ENCODE data around the gene NEK1.

The NEK1 gene, protein sequence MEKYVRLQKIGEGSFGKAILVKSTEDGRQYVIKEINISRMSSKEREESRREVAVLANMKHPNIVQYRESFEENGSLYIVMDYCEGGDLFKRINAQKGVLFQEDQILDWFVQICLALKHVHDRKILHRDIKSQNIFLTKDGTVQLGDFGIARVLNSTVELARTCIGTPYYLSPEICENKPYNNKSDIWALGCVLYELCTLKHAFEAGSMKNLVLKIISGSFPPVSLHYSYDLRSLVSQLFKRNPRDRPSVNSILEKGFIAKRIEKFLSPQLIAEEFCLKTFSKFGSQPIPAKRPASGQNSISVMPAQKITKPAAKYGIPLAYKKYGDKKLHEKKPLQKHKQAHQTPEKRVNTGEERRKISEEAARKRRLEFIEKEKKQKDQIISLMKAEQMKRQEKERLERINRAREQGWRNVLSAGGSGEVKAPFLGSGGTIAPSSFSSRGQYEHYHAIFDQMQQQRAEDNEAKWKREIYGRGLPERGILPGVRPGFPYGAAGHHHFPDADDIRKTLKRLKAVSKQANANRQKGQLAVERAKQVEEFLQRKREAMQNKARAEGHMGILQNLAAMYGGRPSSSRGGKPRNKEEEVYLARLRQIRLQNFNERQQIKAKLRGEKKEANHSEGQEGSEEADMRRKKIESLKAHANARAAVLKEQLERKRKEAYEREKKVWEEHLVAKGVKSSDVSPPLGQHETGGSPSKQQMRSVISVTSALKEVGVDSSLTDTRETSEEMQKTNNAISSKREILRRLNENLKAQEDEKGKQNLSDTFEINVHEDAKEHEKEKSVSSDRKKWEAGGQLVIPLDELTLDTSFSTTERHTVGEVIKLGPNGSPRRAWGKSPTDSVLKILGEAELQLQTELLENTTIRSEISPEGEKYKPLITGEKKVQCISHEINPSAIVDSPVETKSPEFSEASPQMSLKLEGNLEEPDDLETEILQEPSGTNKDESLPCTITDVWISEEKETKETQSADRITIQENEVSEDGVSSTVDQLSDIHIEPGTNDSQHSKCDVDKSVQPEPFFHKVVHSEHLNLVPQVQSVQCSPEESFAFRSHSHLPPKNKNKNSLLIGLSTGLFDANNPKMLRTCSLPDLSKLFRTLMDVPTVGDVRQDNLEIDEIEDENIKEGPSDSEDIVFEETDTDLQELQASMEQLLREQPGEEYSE (N-terminal part only)

DNA sequence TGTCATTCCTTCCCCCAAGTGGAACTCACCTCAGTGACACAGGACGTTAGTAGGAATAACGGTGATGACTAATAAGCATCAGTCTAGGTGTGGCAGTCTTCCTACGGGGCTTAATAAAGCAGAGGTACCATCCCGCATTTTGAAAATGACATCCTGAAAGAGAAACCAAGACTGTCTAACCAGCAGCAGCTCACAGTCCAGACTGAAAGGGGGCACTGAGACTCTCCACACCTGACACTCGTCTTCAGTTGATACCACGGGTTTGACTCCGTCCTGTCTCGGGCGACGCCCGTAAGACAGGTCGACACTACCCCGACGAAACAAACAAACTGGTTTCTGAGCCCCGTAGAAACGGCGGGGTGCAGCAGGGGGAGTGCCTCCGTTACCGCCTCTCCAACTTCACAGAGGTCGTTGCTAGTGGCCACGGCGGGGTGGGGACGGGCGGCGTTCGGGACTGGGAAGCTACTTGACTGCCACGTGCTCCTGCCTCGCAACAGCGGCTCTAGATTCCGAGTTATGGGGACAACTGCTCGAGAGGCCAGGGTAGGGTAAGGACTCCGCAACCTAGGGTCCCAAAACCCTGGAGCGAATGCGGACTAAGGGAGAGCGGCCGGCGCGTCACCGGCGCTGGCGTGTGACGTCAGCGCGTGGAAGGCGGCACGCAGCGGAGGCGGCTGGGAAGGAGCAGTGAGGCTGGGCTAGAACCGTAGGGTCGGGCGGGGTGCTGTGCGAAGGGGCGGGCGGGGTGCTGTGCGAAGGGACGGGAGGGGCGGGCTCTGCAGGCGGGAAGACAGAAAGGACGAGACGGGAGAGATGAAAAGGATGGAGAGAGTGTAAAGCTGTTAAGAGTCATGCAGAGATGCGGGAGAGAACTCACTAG is at the start of gene NEK1:
Gene NEK1 (minus strand): TSS at position 593 of the 880 bp plus-strand sequence. CDS start 9,953 bp downstream, outside the sequence.
- DNase-seq = peak; percentile 35

DNA sequence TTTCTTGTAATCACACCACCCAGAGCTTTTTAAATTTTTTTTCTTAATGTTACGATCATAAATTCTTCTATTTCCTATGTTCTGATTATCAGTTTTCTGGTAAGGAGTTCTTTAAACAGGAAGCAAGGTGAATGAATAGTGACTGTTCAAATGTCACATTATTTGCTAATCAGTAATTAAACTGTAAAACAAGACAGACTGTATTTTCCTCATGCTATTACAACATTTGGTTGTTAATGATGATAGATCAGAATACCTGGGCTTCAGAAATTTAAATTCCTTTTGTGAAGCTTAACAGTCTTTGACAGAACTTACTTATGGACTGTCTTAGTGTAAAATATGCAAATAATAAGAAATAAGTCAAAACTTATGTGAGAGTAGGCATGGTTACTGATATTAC is 49.4 kb upstream of the NEK1 start:
- DNase-seq = no peak

DNA sequence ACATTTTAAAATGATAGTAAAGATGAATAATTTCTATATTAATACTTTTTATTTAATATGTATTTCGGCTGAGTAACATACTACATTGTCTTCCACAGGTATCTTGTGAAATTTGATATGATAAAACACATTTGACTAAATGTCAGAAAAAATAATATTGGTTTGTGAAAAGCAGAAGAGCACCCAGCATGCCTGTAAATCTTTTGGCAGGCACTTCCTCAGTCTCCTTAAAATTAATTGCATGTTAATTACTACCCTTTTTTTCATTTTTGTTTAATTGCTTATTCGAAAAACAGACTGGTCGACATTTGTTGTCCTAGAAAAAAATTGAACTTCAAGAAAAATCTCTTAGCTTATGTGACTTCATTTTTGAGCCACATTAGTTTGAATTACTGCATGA is 48.5 kb upstream of the NEK1 start:
- DNase-seq = no peak

DNA sequence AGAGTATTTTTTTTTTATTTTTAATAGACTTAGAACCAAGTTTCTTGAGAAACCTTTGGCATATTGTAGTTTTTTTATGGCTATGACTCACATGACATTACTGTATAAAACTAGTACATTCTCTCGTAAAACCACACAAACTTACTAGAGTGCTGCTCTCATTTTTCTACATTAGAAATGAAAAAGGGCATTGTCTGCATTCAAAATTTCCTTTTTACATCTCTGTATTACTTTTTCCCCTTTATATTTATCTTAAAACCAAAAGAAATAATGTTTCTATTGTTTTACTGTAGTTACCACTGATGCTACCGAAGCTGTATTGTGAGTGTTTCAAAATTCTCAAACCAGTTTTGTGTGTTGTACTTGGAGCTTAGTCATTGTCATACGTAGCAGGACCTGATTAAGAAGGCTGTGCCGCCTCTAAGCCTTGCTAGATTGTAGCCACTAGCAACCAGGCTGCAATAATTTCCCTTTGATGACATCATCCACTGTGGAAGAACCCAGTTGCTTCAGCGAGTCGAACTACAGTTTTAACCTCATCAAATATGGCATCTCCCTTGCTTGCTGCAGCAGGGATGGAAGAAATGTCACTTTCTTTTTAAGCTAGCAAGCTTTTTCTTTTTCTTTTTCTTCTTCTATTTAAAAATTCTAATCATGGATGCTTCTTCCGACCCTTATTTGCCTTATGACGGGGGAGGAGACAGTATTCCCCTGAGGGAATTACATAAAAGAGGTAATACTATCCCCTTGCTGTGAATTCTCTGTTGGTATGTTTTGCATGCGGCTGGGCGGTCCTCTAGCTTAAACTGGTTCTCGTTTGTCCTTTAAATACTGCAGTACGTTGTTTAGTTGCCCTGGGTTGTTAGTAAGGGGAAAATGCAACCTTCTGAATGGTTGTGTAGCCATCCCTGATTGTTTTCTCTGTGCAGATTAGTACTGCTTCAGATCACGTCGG is 47.6 kb upstream of the NEK1 start:
- peak; percentile 48 for DNase-seq

DNA sequence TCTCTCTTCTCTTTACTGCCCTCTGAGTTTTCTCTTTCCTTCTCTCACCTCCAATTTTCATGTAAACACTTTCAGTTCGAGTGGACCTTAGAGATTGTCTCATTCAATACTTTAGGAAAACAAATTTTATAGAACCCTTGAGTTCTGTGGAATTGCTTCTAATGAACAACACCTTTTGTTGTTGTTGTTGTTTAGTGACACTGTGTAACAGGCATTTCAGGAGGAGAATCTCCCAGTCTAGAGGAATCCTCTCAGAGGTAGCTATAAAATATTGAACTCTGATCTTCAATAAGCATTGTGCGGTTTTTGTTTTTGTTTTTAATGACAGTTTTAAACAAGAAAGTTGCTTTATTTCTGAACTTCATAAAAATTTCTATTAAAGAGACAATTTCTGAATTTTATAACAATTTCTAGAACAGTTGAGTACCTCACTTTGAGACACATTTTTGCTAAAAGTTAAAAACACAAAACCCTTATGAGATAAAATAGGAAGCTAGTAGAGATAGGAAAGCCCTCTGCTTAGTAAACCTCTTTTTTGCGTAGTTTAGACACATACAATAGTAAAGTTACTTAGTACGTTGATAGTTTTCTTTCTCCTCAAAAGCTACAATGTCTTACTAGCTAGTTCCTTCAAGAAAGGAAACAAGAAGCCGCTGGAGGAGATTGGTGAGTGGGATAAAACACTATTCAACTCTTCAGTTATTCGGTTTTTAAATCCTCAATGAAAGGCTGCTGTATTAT is 46.8 kb upstream of the NEK1 start:
- no peak for DNase-seq

DNA sequence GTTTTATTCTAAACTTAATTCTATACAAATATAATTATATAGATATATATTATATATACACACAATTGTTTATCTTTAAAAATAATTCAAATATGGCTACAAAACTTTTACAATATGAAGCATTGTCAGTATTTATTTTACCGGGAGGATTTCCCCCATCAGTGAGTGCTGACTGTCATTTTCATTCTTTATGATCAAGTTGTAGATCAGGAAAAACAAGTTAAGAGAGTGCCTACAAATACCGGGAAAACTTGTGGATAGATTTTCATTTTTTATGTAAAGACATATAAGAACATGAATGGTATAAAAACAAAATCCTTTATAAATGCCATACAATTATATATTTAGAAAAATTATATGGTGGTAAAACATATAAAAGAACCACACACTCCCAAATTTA is 45.8 kb upstream of the NEK1 start:
- no peak for DNase-seq

DNA sequence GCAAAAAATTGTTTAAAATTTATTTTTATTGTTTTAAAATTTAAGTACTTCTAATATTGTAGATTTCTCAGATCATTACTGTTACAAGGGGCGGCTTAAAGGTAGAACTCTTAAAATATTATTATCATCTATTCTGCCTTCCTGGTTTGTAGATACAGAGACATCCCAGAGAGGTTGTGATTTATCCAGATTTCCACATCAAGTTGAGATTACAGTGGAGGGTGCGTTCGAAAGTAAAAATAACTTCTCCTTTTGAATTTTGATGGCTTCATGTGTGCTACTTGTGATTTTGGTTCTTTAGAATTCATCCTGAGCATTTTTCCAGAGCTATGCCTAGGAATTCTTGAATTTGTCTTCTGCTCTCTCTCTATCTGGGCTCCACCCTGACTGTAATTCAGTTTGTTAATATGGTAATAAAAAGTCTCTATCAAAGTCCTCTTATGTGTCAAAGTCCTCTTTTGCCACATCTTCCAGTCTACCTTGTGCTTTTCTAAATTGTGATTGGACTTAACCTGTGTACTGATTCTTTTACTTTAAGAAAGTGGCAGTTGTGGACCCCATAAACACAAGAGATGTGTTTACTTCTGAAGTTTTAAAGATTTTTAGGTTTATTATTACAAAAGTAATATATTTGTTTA is 45.2 kb upstream of the NEK1 start:
- DNase-seq = no peak

DNA sequence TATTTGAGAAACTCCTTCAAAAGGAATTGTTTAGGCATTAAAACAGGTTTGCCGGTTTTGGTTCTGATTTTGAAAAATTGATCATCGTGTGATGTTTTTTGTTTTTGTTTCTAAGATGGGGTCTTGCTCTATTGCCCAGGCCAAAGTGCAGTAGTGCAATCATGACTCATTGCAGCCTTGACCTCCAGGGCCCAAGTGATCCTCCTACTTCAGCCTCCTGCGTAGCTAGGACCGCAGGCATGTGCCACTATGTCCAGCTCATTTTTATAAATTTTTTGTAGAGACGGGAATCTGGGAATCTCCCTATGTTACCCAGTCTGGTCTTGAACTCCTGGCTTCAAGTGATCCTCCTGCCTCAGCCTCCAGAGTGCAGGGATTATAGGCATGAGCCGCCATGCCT is 43.0 kb upstream of the NEK1 start:
- no peak for DNase-seq

DNA sequence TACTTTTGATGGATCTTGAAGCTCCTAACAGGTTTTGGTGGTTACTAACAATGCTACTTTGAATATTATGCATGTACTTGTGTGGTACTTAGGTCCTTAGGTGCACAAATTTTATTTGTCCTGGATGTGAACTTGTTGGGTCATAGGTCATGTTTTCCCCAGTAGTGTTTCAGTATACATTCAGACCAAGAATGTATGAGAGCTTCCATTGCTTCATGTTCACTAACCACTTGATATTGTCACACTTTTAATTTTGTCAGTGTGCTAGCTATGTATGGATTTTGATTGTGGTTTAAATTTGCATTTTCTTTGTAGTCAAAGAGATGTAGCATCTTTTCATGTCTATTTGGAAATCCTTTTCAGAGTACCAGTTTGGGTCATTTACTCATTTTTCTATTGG is 40.2 kb upstream of the NEK1 start:
- no peak for DNase-seq

DNA sequence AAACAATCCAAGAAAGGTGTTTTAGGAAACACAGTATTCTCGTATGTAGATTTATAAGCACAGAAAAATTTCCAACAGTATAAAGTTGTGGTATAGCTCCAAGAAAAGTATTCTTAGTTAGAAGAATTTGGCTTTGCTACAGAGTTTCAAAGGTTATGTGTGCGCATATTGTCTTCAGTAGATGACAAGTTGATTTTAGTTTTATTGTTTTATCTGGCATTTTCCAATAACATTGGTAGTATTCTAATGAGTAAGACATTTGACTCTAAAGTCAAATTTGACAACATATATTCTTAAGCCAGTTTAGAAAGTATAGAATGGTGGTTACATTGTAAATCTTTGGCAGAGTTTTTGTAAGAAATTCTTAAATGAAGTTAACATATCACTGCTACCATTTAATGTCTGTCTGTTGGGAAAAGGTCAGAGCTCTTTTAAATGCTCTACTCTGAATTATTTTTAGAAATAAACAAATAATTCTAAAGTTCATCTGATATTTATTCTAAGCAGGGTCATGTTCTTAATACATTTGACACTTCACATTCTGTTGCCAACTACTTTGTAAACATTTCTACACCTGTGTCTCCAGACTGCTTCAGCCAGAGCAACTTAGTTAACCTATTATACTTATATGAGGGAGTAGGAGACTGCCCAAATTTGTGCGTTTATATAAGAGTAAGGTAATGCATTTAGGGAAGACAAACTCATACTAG is 38.0 kb upstream of the NEK1 start:
- no peak for DNase-seq

DNA sequence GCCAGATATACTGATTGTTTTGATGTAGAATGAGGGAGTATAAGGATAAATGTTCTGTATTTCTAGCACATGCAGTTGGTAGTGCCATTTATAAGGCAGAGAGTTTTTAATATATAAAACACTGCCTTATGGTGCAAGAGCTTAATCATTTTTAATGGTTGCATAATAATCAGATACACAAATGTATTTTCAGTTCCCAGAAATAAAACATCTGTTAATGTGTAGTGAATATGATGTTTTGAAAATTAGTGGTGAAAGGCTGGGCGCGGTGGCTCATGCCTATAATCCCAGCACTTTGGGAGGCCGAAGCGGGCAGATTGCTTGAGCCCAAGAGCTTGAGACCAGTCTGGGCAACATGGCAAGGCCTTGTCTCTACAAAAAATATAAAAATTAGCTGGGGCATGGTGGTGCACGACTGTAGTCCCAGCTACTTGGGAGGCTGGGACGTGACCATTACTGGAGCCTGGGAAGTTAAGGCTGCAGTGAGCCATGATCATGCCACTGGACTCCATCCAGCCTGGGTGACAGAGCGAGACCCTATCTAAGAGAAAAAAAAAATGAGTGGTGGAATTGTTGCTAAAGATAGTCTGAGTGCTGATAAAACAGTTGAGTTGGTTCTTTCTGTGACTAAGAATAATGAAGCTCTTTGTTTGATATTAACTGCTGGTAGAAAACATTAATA is 37.3 kb upstream of the NEK1 start:
- no peak for DNase-seq

DNA sequence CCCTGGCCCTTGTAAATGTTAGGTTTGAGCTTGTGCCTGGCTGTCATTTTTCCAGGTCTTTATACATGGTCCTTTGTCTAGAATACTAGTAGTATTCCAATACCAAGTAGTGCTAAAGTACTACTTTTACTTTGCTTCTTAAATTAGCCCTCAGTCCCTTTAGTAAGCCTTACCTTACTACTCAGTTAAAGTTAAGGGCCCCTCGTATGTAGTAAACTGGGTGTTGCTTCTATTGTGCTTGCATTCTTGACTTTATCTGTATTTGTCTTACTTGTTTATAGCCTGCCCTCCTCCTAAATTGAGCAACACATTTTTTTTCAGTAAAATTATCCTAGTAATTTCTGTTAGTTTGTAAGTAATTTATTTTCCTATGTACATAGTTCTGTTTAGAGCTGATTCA is 33.2 kb upstream of the NEK1 start:
- no peak for DNase-seq

DNA sequence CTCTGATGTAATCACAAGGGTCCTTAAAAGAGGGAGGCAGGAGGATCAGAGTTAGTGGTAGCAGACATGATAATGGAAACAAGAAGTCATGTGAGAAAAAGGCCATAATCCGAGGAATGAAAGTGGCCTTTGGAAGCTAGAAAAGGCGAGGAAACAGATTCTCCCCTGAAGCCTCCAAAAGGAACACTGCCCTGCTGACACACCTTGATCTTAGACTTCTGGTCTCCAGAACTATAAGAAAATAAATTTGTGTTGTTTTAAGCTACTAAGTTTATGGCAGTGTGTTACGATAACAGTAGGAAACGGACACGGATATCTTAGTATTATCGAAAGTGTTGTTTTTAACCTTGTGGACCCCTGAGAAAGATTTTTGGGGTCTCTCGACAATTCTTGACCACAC is 32.4 kb upstream of the NEK1 start:
- DNase-seq = no peak

DNA sequence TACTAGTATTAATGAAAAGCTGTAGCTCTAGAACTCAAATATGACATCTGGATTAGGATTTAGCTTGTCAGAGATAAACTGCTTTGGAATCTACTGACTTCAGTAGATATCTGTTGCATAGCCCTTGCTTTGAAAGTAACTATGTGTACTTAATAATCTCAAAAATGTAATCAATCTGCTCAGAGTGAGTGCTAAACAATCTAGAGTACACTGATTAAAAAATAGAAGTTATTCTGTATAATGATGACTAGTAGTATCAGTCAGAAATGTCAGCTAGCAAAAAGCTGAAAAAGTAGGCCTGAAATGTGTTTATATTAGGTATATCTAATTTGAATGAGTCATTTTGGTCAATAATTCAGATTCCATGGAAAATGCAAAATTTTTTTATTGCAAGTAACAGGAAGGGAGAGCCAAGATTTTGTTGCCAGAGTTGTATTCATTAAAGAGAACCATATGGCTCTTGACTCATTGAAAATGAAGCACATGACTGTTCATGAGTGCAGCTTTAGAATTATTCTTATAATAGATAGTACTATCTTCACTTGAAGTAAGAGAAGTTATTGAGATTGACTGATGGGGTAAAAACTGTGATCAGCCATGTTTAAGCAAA is 28.0 kb upstream of the NEK1 start:
- no peak for DNase-seq

DNA sequence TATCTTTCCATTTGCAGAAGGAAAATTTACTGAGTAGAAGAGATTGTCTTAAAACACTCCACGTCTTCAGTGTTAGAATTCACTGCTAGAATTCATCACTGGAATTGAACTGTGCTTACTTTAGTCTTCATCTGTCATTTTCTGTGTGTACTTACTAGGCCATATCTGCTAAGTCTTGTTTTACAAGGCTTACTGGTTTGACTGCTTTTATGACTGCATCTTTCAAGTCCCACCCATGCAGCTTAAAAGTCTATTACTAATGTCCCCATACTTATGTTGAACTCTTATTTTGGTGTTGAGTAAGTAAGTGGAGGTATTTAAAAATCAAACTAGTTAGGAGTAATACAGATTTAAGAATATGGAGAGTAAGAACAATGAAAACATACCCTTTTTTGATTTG is 22.6 kb upstream of the NEK1 start:
- DNase-seq = no peak

DNA sequence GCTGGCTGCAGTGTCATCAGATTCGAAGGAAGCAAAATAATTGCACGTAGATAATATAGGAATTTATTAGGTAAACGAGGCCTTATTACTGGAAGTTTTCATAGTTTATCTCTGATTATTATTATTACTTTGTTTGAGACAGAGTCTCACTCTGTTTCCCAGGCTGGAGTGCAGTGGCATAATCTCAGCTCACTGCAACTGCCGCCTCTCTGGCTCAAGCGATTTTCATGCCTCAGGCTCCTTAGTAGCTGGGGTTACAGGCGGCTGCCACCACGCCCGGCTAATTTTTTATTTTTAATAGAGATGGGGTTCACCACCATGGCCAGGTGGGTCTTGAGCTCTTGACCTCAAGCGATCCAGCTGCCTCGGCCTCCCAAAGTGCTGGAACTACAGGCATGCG is 20.5 kb upstream of the NEK1 start:
- DNase-seq = no peak

DNA sequence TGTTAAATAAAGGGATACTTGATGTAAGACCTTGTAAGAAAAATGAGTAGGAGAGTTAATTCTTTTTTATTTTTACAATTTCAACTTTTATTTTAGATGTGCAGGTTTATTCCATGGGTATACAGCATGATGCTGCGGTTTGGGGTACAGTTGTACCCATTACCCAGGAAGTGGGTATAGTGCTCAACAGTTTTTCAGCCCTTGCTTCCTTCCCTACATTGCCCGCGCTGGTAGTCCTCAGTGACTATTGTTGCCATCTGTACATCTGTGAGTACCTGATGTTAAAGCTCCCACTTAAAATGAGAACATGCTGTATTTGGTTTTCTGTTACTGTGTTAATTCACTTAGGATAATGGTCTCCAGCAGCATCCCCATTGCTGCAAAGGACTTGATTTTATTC is 17.7 kb upstream of the NEK1 start:
- no peak for DNase-seq

DNA sequence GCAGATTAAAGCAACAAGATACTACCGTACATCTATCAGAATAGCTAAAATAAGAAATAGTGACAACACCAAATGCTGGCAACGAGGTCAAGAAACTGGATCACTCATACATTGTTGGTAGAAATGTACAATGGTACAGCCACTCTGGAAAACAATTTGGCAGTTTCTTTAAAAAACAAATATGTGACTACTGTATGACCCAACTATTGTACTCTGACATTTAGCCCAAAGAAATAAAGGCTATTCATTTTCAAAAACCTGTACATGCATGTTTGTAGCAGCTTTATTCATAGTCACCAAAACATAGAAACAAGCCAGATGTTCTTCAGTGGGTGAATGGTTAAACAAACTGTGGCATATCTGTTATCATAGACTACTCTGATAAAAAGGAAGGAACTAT is 16.2 kb upstream of the NEK1 start:
- no peak for DNase-seq

All from NCI-H2107 (cell line).